ENCODE results near the gene NDUFA5.

NDUFA5 gene

GRCh38 chr7:123557398-123558288 is at the start of gene NDUFA5:
NDUFA5 (minus strand) TSS chr7:123557818; CDS start chr7:123557795, 23 bp downstream.
- peak; percentile 98 for DNase-seq

GRCh38 chr7:123604739-123605138 is 47.1 kb upstream of the NDUFA5 start:
- DNase-seq, result no peak

GRCh38 chr7:123602648-123603047 is 45.0 kb upstream of the NDUFA5 start:
- DNase-seq, result no peak

- no peak for DNase-seq
These were observed 43.9 kb upstream of the NDUFA5 start, which contains the start of gene ASB15 for GRCh38 chr7:123601530-123601929. ASB15 (plus strand) TSS chr7:123601821; CDS start chr7:123614503, 12,682 bp downstream.

- DNase-seq, result no peak
These were observed 43.3 kb upstream of the NDUFA5 start for GRCh38 chr7:123600876-123601275.

- DNase-seq, result peak; percentile 34
These were observed 42.1 kb upstream of the NDUFA5 start for GRCh38 chr7:123599766-123600165.

GRCh38 chr7:123598657-123599056 is 41.0 kb upstream of the NDUFA5 start:
- DNase-seq, result no peak

GRCh38 chr7:123594813-123595241 is 37.2 kb upstream of the NDUFA5 start:
- no peak for DNase-seq

- DNase-seq, result no peak
These were observed 30.8 kb upstream of the NDUFA5 start for GRCh38 chr7:123588376-123588775.

- no peak for DNase-seq
These were observed 26.2 kb upstream of the NDUFA5 start for GRCh38 chr7:123583821-123584220.

GRCh38 chr7:123581162-123581459 is 23.5 kb upstream of the NDUFA5 start:
- no peak for DNase-seq

- peak; percentile 32 for DNase-seq
These were observed 23.0 kb upstream of the NDUFA5 start for GRCh38 chr7:123580406-123581161.

- no peak for DNase-seq
These were observed 21.8 kb upstream of the NDUFA5 start for GRCh38 chr7:123579416-123579815.

GRCh38 chr7:123573896-123574467 is 16.4 kb upstream of the NDUFA5 start:
- DNase-seq, result peak; percentile 22

GRCh38 chr7:123573341-123573740 is 15.7 kb upstream of the NDUFA5 start:
- no peak for DNase-seq

- no peak for DNase-seq
These were observed 14.1 kb upstream of the NDUFA5 start for GRCh38 chr7:123571684-123572083.

- DNase-seq, result no peak
These were observed 13.6 kb upstream of the NDUFA5 start for GRCh38 chr7:123571187-123571586.

GRCh38 chr7:123570390-123571182 is 13.0 kb upstream of the NDUFA5 start:
- no peak for DNase-seq

GRCh38 chr7:123569352-123570010 is 11.9 kb upstream of the NDUFA5 start:
- DNase-seq, result peak; percentile 18

GRCh38 chr7:123562121-123562520 is 4.5 kb upstream of the NDUFA5 start:
- DNase-seq, result no peak

GRCh38 chr7:123558289-123558874 is 764 bp upstream of the NDUFA5 start:
- no peak for DNase-seq

- DNase-seq, result no peak
These were observed 611 bp downstream of the NDUFA5 start for GRCh38 chr7:123557016-123557397.
